Muscle layer of duodenum (tissue), 2 donors: ENCODE data around the gene CALML5.

ENCODE experiments used
- H3K27ac ChIP-seq: one replicate; pipeline ENCODE4 v1.7.0; 2013; ENCODE audit warnings: mild to moderate bottlenecking, low read length
- H3K27me3 ChIP-seq: one replicate; pipeline ENCODE4 v1.7.0; 2013; ENCODE audit warnings: low read depth, mild to moderate bottlenecking, control low read depth, low read length
- H3K36me3 ChIP-seq, 2 donors: one replicate each; pipeline ENCODE4 v1.7.0; 2013; ENCODE audit warnings: low read length in 2 of 2, control low read depth in 1 of 2, mild to moderate bottlenecking in 1 of 2; ENCODE audit not compliant: insufficient read depth in 2 of 2, control insufficient read depth in 1 of 2
- H3K4me1 ChIP-seq, 2 donors: one replicate each; pipeline ENCODE4 v1.7.0; 2013; ENCODE audit warnings: low read length in 2 of 2, mild to moderate bottlenecking in 2 of 2, control low read depth in 1 of 2, moderate library complexity in 1 of 2; ENCODE audit not compliant: insufficient read depth in 2 of 2, control insufficient read depth in 1 of 2
- H3K4me3 ChIP-seq, 2 donors: one replicate each; pipeline ENCODE4 v1.7.0; 2013; ENCODE audit warnings: low read length in 2 of 2, low read depth in 1 of 2, mild to moderate bottlenecking in 1 of 2
- H3K9me3 ChIP-seq, 2 donors: one replicate each; pipeline ENCODE4 v1.7.0; 2013; ENCODE audit warnings: low read length in 2 of 2, control low read depth in 1 of 2, mild to moderate bottlenecking in 1 of 2; ENCODE audit not compliant: control insufficient read depth in 1 of 2
- donor health status: healthy.

Gene CALML5

GRCh38 chr10:5499493-5500140, at the start of gene CALML5:
CALML5 (minus strand) TSS chr10:5499570; CDS start chr10:5499438, 132 bp downstream.
- Histone ChIP-seq H3K36me3 (no peaks in the 10 kb centered on the region), H3K9me3 (no peaks in the 10 kb centered on the region), H3K4me1 (no peaks in the 10 kb centered on the region), H3K27me3 (no peaks in the 10 kb centered on the region), H3K27ac (no peak within 1 kb of the TSS), H3K4me3 (no peak within 1 kb of the TSS)

GRCh38 chr10:5547931-5548660, 48.7 kb upstream of the CALML5 start:
- H3K27ac ChIP-seq, result peak overlapping the region; percentile 95
- peak overlapping the region; percentile 51 to 55 for H3K4me3 ChIP-seq
- H3K9me3 ChIP-seq, result no peaks in the 10 kb centered on the region
- H3K4me1 ChIP-seq, result peaks cover 12 to 23% of the 10 kb centered on the region in 2 donors
- H3K36me3 ChIP-seq, result no peaks in the 10 kb centered on the region
- no peaks in the 10 kb centered on the region for H3K27me3 ChIP-seq

- no peaks in the 10 kb centered on the region for H3K27me3 ChIP-seq
- no peaks in the 10 kb centered on the region for H3K36me3 ChIP-seq
- peaks cover 12 to 23% of the 10 kb centered on the region in 2 donors for H3K4me1 ChIP-seq
- peak overlapping the region; percentile 95 for H3K27ac ChIP-seq
- H3K9me3 ChIP-seq, result peaks cover 2 to 3% of the 10 kb centered on the region in 2 donors
- H3K4me3 ChIP-seq, result peak overlapping the region; percentile 51 to 55
These were observed 48.2 kb upstream of the CALML5 start for GRCh38 chr10:5547681-5547930.

GRCh38 chr10:5546891-5547680, 47.7 kb upstream of the CALML5 start:
- Histone ChIP-seq H3K4me3 (peak overlapping the region; percentile 51 to 55), H3K4me1 (peaks cover 12 to 23% of the 10 kb centered on the region in 2 donors), H3K27me3 (no peaks in the 10 kb centered on the region), H3K36me3 (no peaks in the 10 kb centered on the region), H3K27ac (peak overlapping the region; percentile 95), H3K9me3 (peaks cover 6% of the 10 kb centered on the region in 2 donors)

GRCh38 chr10:5545778-5546710, 46.7 kb upstream of the CALML5 start:
- Histone ChIP-seq H3K9me3 (peaks cover 6 to 12% of the 10 kb centered on the region in 2 donors), H3K4me3 (no peak overlapping the region), H3K27me3 (no peaks in the 10 kb centered on the region), H3K36me3 (no peaks in the 10 kb centered on the region), H3K4me1 (peaks cover 12 to 19% of the 10 kb centered on the region in 2 donors), H3K27ac (peak overlapping the region; percentile 95)

- Histone ChIP-seq H3K36me3 (no peaks in the 10 kb centered on the region), H3K4me1 (peaks cover 12 to 19% of the 10 kb centered on the region in 2 donors), H3K9me3 (peaks cover 6 to 12% of the 10 kb centered on the region in 2 donors), H3K4me3 (no peak overlapping the region), H3K27me3 (no peaks in the 10 kb centered on the region), H3K27ac (peak overlapping the region; percentile 95)
These were observed 46.0 kb upstream of the CALML5 start for GRCh38 chr10:5545426-5545777.

- Histone ChIP-seq H3K4me1 (peaks cover 12 to 19% of the 10 kb centered on the region in 2 donors), H3K9me3 (peaks cover 6 to 12% of the 10 kb centered on the region in 2 donors), H3K4me3 (no peak overlapping the region), H3K27me3 (no peaks in the 10 kb centered on the region), H3K36me3 (no peaks in the 10 kb centered on the region), H3K27ac (peak overlapping the region; percentile 95)
These were observed 45.6 kb upstream of the CALML5 start for GRCh38 chr10:5545011-5545410.

GRCh38 chr10:5544216-5544805, 44.9 kb upstream of the CALML5 start:
- Histone ChIP-seq H3K27me3 (no peaks in the 10 kb centered on the region), H3K4me1 (peaks cover 12 to 19% of the 10 kb centered on the region in 2 donors), H3K36me3 (no peaks in the 10 kb centered on the region), H3K27ac (no peak overlapping the region), H3K4me3 (no peak overlapping the region), H3K9me3 (peaks cover 6 to 12% of the 10 kb centered on the region in 2 donors)

GRCh38 chr10:5543623-5544022, 44.3 kb upstream of the CALML5 start:
- Histone ChIP-seq H3K4me1 (peaks cover 17 to 19% of the 10 kb centered on the region in 2 donors), H3K27ac (no peak overlapping the region), H3K36me3 (no peaks in the 10 kb centered on the region), H3K9me3 (peaks cover 6 to 12% of the 10 kb centered on the region in 2 donors), H3K4me3 (no peak overlapping the region), H3K27me3 (no peaks in the 10 kb centered on the region)

GRCh38 chr10:5542100-5542499, 42.7 kb upstream of the CALML5 start:
- Histone ChIP-seq H3K27me3 (no peaks in the 10 kb centered on the region), H3K36me3 (no peaks in the 10 kb centered on the region), H3K27ac (no peak overlapping the region), H3K9me3 (peaks cover 6 to 12% of the 10 kb centered on the region in 2 donors), H3K4me1 (peaks cover 7 to 14% of the 10 kb centered on the region in 2 donors), H3K4me3 (no peak overlapping the region)
